HG03558 (cell line): Measurements from ENCODE around the gene ACTR6.
"Not testable (repeated sequence)": the region's sequence is repeated elsewhere in the genome, so short reads cannot be mapped to it uniquely, and the experiment has no call there.

Source experiments
- ATAC-seq: cut with Tn5 transposase; IDR thresholded peaks from one replicate; pipeline ENCODE4 v1.9.1; 2021; ENCODE audit warnings: moderate number of reproducible peaks; ENCODE audit not compliant: unreplicated experiment; ENCODE audit errors: extremely low read depth

The ACTR6 gene

GRCh38 chr12:100215209-100215608 is 14.6 kb downstream of the ACTR6 start:
- ATAC-seq: no peak

DNA sequence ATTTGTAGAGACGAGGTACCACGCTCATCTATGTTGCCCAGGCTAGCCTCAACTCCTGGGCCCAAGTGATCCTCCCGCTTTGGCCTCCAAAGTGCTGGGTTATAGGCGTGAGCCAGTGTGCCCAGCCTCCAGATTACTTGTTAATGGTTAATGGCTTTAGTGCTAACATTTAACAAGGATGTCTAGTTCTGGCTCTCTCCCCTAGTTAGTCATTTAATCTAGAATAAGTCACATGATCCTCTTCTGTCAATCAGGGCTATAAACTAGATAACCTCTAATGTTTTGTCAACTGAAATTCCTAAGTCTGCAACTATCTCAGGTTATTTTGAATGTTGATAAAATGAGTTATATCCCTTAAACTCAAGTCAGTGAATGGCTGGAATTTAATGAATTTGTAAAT is 15.7 kb downstream of the ACTR6 start:
- ATAC-seq: no peak

DNA sequence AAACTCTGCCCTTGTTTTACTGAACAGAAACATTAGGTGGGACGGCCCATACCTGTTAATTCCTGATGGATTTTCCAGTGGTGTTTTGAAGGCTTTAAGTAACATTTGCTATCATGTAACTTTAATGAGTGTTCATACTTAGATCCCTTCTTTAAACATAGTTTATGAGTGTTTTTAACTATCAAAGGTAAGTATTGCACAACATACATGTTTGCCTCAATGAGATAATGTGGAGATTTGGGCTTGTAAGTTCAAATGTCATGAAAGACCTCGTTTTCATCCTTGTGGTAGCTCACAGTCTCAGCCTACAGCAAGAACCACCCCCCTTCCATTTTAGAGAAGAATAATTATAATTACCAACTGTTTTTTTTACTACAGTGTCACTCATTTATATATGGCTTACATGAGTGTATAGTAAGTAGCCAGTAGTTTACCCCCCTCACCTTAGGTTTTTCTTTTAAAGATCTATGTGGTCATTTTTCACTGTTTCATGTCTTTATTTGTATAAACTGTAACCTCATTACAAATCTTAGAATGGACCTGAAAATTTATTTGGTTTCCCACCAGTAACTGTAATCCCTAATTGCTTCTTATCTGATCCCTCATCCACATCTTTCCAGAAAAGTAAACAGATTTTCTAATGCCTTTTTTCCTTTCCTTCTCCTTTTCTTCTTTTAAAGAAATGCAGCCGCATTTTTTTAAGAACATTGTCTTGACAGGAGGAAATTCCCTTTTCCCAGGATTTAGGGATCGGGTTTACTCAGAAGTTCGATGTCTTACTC is 18.9 kb downstream of the ACTR6 start:
- no peak for ATAC-seq

DNA sequence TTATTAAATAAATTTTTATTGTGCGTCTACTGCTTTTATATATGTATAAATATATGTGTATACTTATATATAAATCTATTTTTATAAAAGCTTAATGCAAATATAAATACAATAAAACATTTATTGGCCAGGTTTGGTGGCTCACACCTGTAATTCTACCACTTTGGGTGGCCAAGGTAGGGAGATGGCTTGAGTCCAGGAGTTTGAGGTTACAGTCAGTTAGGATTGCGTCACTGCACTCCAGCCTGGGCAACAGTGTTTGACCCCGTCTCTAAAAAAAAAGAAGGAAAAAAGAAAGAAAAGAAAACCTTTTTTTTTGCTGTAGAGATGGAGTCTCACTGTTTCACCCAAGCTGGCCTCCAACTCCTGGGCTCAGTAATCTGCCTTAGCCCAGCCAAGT is 20.9 kb downstream of the ACTR6 start:
- no peak for ATAC-seq

GRCh38 chr12:100222173-100222572 is 21.6 kb downstream of the ACTR6 start:
- not testable (repeated sequence) for ATAC-seq

GRCh38 chr12:100225491-100225890 is 24.9 kb downstream of the ACTR6 start:
- ATAC-seq: no peak

- no peak for ATAC-seq
Observed at GRCh38 chr12:100229036-100229635, 28.5 kb downstream of the ACTR6 start.

GRCh38 chr12:100229876-100230275 is 29.3 kb downstream of the ACTR6 start:
- no peak for ATAC-seq

DNA sequence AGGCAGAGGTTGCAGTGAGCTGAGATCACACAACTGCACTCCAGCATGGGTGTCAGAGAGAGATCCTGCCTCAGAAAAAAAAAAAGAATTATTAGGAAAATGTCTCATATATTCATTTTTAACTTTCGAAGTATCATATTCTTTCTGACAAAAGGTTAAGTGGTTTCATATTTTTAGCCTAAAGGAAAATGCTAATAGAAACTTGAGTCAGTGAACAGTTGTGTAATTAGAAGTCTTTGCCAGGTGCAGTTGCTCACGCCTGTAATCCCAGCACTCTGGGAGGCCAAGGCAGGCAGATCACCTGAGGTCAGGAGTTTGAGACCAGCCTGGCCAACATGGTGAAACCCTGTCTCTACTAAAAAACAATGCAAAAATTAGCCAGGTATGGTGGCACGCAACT is 31.3 kb downstream of the ACTR6 start:
- not testable (repeated sequence) for ATAC-seq

DNA sequence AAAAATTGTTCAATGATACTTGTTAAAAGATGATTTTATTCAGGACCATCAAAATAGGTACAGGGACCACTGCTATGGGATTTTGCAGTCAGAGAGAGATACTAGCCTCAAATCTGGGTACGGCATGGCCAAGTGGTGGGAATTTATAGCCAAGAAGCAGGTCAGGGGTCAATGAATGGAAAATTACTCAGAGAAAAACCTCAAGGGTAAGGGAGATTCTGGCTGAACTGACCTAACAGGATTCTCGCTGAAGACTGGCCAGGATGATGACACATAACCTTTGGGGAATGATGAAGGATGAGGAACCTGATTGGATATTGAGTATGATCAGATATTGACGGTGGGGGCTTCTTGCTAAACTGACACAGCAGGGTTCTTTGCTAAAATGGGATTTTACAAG is 33.6 kb downstream of the ACTR6 start:
- no peak for ATAC-seq

GRCh38 chr12:100234591-100235304 is 34.1 kb downstream of the ACTR6 start:
- peak; percentile 56 for ATAC-seq

DNA sequence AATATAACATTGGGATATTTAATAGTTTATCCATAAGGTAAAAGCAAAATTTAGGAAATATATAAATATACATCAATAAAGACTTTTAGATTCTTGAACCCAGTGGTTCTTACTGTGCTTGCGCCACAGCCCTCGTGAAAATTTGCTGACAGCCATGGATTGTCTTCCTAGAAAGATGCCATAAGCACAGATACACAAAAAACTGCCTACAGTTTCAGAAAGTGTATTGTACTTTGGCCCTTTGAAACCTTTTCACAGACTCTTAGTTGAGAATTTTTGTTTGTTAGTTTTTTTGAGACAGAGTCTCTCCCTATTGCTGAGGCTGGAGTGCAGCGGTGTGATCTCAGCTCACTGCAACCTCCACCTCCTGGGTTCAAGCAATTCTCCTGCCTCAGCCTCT is 38.2 kb downstream of the ACTR6 start:
- ATAC-seq: no peak

DNA sequence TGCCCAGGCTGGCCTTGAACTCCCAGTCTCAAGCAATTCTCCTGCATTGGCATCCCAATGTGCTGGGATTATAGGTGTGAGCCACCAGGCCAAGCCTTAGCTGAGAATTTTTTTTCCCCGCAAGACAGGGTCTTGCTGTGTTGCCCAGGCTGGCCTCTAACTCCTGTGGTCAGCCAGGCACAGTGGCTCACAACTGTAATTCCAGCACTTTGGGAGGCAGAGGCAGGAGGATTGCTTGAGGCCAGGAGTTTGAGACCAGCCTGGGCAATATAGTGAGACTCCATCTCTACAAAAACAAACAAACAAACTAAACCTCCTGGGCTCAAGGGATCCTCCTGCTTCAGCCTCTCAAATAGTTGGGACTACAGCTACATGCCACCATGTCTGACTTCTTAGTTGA is 39.0 kb downstream of the ACTR6 start:
- ATAC-seq: no peak

- no peak for ATAC-seq
Observed at GRCh38 chr12:100243137-100243536, 42.5 kb downstream of the ACTR6 start.

DNA sequence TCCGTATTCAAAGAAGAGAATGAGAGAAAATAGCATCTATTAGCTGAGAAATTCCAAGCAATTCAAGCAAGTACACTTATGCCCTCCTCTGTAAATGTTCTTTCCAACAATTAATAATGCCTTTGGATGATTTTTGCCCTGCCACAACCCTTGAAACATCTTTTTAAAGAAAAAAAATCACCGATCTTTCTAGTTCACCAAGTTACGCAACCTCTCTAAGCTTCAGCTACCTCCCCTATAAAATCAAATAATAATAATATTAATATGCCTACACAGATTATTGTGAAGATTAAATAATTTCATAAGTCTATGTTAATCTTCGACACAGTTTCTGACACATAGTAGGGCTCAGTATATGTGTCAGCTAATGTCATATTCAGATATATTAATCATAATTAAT is 47.1 kb downstream of the ACTR6 start:
- ATAC-seq: no peak

DNA sequence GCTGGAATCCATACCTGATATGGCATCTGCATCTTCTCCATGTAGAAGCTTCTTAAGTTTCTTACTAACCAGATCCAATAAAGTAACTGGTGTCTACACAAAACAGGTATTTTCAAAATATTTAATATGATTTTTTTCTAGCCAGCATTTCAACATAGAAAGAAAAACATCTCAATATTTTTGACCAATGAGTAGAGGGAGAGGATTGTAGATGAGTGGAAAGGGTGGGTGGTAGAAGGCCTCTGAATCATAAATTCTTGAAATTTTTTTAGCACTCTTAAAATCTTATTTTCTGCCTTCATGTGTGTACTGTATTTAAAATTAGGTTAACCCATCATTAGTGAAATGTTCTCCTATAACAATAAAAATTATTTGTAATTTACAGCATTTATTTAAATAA is 48.3 kb downstream of the ACTR6 start:
- ATAC-seq: no peak

- no peak for ATAC-seq
Observed at GRCh38 chr12:100249941-100250340, 49.3 kb downstream of the ACTR6 start.

DNA sequence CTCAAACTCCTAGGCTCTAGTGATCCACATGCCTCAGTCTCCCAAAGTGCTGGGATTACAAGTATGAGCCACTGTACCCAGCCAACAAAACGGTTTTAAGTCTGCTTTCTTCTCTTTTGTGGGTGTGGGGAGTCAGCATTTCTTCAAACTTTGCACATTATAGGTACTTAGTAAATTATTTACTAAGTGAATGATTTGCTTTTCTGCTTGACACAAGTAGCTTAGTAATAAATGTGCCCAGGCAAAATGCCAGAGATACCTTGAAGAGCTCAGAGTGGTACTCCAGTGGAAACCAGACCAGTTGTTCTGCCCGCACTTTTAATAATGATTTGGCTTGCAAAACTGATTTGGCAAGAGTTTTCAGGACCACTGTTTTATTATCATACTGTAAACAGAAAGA is 51.3 kb downstream of the ACTR6 start:
- no peak for ATAC-seq

DNA sequence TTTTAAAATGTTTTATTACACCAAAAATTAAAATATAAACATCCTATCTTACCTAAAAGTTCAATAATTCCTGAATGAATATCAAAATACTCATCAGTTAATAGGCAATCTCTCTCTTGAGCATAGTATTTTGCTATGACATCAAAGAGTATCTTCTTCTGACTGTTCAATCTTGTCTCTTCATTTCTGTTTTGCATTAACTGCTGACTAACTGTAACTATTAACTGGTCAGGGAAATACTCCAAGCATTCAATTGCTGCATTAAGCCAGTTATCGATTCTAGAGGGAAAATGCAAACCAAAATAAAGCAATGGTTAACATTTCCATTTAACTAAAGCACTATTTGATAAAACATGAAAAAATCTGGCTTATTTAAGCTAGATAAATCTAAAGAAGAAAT is 52.8 kb downstream of the ACTR6 start:
- no peak for ATAC-seq

- no peak for ATAC-seq
Observed at GRCh38 chr12:100254876-100255275, 54.3 kb downstream of the ACTR6 start.

GRCh38 chr12:100258127-100258526 is 57.5 kb downstream of the ACTR6 start:
- ATAC-seq: no peak
